Right cardiac atrium (tissue), 5 donors: ENCODE data around the gene PASK. TPM values are rescaled to one million over a fixed set of nuclear protein-coding genes. Genes with fewer than 3 reads are reported as not detected.
"Not testable (repeated sequence)": the region's sequence is repeated elsewhere in the genome, so short reads cannot be mapped to it uniquely, and the experiment has no call there.

Experiments used
- ATAC-seq, 2 donors: fragments of 200-7000 bp; cut with Tn5 transposase; one replicate each; pipeline versions ENCODE4 v1.8.0 to v1.9.1; 2020; ENCODE audit warnings: moderate library complexity in 2 of 2, mild to moderate bottlenecking in 1 of 2
- DNase-seq, 3 donors: peaks; one replicate each; pipeline ENCODE4 v3.0.0-alpha.2; 2020
- H3K27ac ChIP-seq: one replicate; pipeline ENCODE4 v1.5.1; 2013; ENCODE audit warnings: mild to moderate bottlenecking, low read length, control low read depth, moderate library complexity
- H3K27me3 ChIP-seq: one replicate; pipeline ENCODE4 v1.6.1; 2013; ENCODE audit not compliant: control insufficient read depth, insufficient read depth
- H3K4me1 ChIP-seq: one replicate; pipeline ENCODE4 v1.6.1; 2013; ENCODE audit warnings: low read length; ENCODE audit not compliant: control insufficient read depth, insufficient read depth
- H3K4me3 ChIP-seq: one replicate; pipeline ENCODE4 v1.5.1; 2013; ENCODE audit warnings: low read length, control low read depth
- H3K9me3 ChIP-seq: one replicate; pipeline ENCODE4 v1.6.1; 2013; ENCODE audit warnings: low read length; ENCODE audit not compliant: control insufficient read depth
- WGBS: extraction: QIAGEN DNeasy Blood & Tissue Kit; methylation state at CpG from one replicate; pipeline ENCODE4 v1.1.7; 2013; 5-methylcytosine and 5-hydroxymethylcytosine counted together
- intact Hi-C, 4 donors: fragments of 100-400 bp; cut with DNase I; formaldehyde crosslinking; loops; one replicate each; pipeline versions ENCODE4 v1.11.0 to v1.14.0; 2022 to 2023
- long read RNA-seq, 4 donors: library from polyadenylated mRNA; unstranded; transcript quantifications; one replicate each; pipeline ENCODE4 v2.0.0, GENCODE V29; 2020 to 2021
- polyA plus RNA-seq: library from polyadenylated mRNA; stranded (reverse); fragments of 200-250 nt; gene quantifications from one replicate; pipeline ENCODE4 v1.2.3, GENCODE V29; 2013
- total RNA-seq, 4 donors: library from RNA; stranded (reverse); fragmentation: NEBNext Ultra II Directional; extraction: Animal tissue kit (Norgen Biotek cat#: 25700); gene quantifications; one replicate each; pipeline ENCODE4 v1.2.1, GENCODE V29; 2021
- donor health status: healthy with polysubstance abuse.
- donor health status: DM: no; HTN: yes; CAD: no.
- donor health status: DM: no; HTN: no; CAD: no.
- donor health status: DM: no; HTN: yes; CAD: no; lungs with severe emphysema.
- donor health status: DM: yes; HTN: yes; CAD: no.

PASK gene
- 1 to 10 TPM; 2.1 to 5.3 (median 3.4) TPM for total RNA-seq
- polyA plus RNA-seq, result 1.1 TPM
- long read RNA-seq, donor 1, full-length matches to known transcripts, result 2 of 2 reads
- long read RNA-seq, donor 1, partial matches to known transcripts, result 0 of 2 reads
- long read RNA-seq, donor 1, other reads (novel, unspliced or antisense), result 0 of 2 reads
- long read RNA-seq, donor 2, full-length matches to known transcripts, result 3 of 5 reads
- long read RNA-seq, donor 2, partial matches to known transcripts, result 1 of 5 reads
- long read RNA-seq, donor 2, other reads (novel, unspliced or antisense), result 1 of 5 reads
- long read RNA-seq, donor 3, full-length matches to known transcripts, result 1 of 3 reads
- long read RNA-seq, donor 3, partial matches to known transcripts, result 1 of 3 reads
- long read RNA-seq, donor 3, other reads (novel, unspliced or antisense), result 1 of 3 reads
- long read RNA-seq, donor 4, full-length matches to known transcripts, result 3 of 3 reads
- long read RNA-seq, donor 4, partial matches to known transcripts, result 0 of 3 reads
- long read RNA-seq, donor 4, other reads (novel, unspliced or antisense), result 0 of 3 reads

- H3K4me1 ChIP-seq, result peaks cover 3% of the 10 kb centered on the region
- no peaks in the 10 kb centered on the region for H3K27me3 ChIP-seq
- DNase-seq (peak; percentile 94 to 97 (median 95)), ATAC-seq (peak; percentile 96 to 97)
- WGBS, result under 1% methylated on average over 88 of the region's 88 CpGs
- intact Hi-C loops, result no loop called here
- H3K4me3 ChIP-seq, result peak within 1 kb of the TSS; percentile 99
- H3K9me3 ChIP-seq, result no peaks in the 10 kb centered on the region
- H3K27ac ChIP-seq, result no peak within 1 kb of the TSS
These were observed at the start of gene PASK for GRCh38 chr2:241148891-241149674. TSS of gene PASK (minus strand) at chr2:241149472. CDS start at chr2:241143032, 6,440 bp downstream.

GRCh38 chr2:241198381-241199279, 49.4 kb upstream of the PASK start:
- no peak overlapping the region for H3K27ac ChIP-seq
- no peaks in the 10 kb centered on the region for H3K9me3 ChIP-seq
- no peaks in the 10 kb centered on the region for H3K4me1 ChIP-seq
- intact Hi-C loops, result no loop called here
- 79% methylated on average over 27 of the region's 27 CpGs for WGBS
- H3K4me3 ChIP-seq, result no peak overlapping the region
- no peaks in the 10 kb centered on the region for H3K27me3 ChIP-seq
- DNase-seq (peak; percentile 1 to 38 (median 35)), ATAC-seq (no peak)

- Histone ChIP-seq H3K27ac (no peak overlapping the region), H3K4me1 (no peaks in the 10 kb centered on the region), H3K27me3 (no peaks in the 10 kb centered on the region), H3K4me3 (no peak overlapping the region), H3K9me3 (no peaks in the 10 kb centered on the region)
- no peak for ATAC-seq
- 92% methylated on average over 6 of the region's 6 CpGs for WGBS
- intact Hi-C loops, result no loop called here
- DNase-seq, result peak in 2 of 3 donors; percentile 6 to 31
These were observed 48.7 kb upstream of the PASK start for GRCh38 chr2:241197947-241198346.

- intact Hi-C loops, result not testable (repeated sequence)
These were observed 48.0 kb upstream of the PASK start for GRCh38 chr2:241197246-241197645.

GRCh38 chr2:241195506-241196130, 46.3 kb upstream of the PASK start:
- Histone ChIP-seq H3K27ac (no peak overlapping the region), H3K27me3 (no peaks in the 10 kb centered on the region), H3K4me1 (no peaks in the 10 kb centered on the region), H3K4me3 (no peak overlapping the region), H3K9me3 (no peaks in the 10 kb centered on the region)
- intact Hi-C loops, result no loop called here
- ATAC-seq, result no peak
- peak; percentile 9 to 39 (median 22) for DNase-seq
- 86% methylated on average over 18 of the region's 18 CpGs for WGBS

More at GRCh38 chr2:241197246-241197645, 48.0 kb upstream of the PASK start:
- WGBS, result 95% methylated on average over 14 of the region's 14 CpGs
- DNase-seq, result peak in 2 of 3 donors; percentile 4 to 10
- not testable (repeated sequence) for H3K4me1 ChIP-seq, ATAC-seq, H3K4me3 ChIP-seq, H3K27ac ChIP-seq, H3K9me3 ChIP-seq, H3K27me3 ChIP-seq

GRCh38 chr2:241194811-241195210, 45.5 kb upstream of the PASK start:
- H3K27me3 ChIP-seq, result no peaks in the 10 kb centered on the region
- H3K4me1 ChIP-seq, result no peaks in the 10 kb centered on the region
- peak in 1 of 3 donors; percentile 12 for DNase-seq
- no peaks in the 10 kb centered on the region for H3K9me3 ChIP-seq
- no peak overlapping the region for H3K4me3 ChIP-seq
- intact Hi-C loops, result no loop called here
- 73% methylated on average over 9 of the region's 9 CpGs for WGBS
- no peak for ATAC-seq
- H3K27ac ChIP-seq, result no peak overlapping the region

- H3K4me1 ChIP-seq, result no peaks in the 10 kb centered on the region
- WGBS, result 82% methylated on average over 8 of the region's 8 CpGs
- H3K4me3 ChIP-seq, result no peak overlapping the region
- no peak overlapping the region for H3K27ac ChIP-seq
- H3K27me3 ChIP-seq, result no peaks in the 10 kb centered on the region
- no peaks in the 10 kb centered on the region for H3K9me3 ChIP-seq
- ATAC-seq (no peak), DNase-seq (no peak)
- intact Hi-C loops, result no loop called here
These were observed 44.0 kb upstream of the PASK start for GRCh38 chr2:241193271-241193670.

GRCh38 chr2:241191081-241191480, 41.8 kb upstream of the PASK start:
- Histone ChIP-seq H3K4me1 (no peaks in the 10 kb centered on the region), H3K4me3 (no peak overlapping the region), H3K27ac (no peak overlapping the region), H3K27me3 (no peaks in the 10 kb centered on the region), H3K9me3 (no peaks in the 10 kb centered on the region)
- intact Hi-C loops, result no loop called here
- ATAC-seq, result no peak
- 78% methylated on average over 14 of the region's 14 CpGs for WGBS
- DNase-seq, result peak in 1 of 3 donors; percentile 32

- no peaks in the 10 kb centered on the region for H3K9me3 ChIP-seq
- peak in 1 of 2 donors; percentile 7 for ATAC-seq
- no peaks in the 10 kb centered on the region for H3K4me1 ChIP-seq
- H3K27ac ChIP-seq, result no peak overlapping the region
- intact Hi-C loops, result no loop called here
- no peak overlapping the region for H3K4me3 ChIP-seq
- DNase-seq, result peak in 1 of 3 donors; percentile 41
- 87% methylated on average over 19 of the region's 19 CpGs for WGBS
- no peaks in the 10 kb centered on the region for H3K27me3 ChIP-seq
These were observed 41.2 kb upstream of the PASK start for GRCh38 chr2:241190291-241190981.

- H3K4me3 ChIP-seq, result no peak overlapping the region
- 82% methylated on average over 15 of the region's 15 CpGs for WGBS
- DNase-seq (peak in 1 of 3 donors; percentile 36), ATAC-seq (no peak)
- no peak overlapping the region for H3K27ac ChIP-seq
- H3K27me3 ChIP-seq, result no peaks in the 10 kb centered on the region
- H3K4me1 ChIP-seq, result no peaks in the 10 kb centered on the region
- H3K9me3 ChIP-seq, result no peaks in the 10 kb centered on the region
- intact Hi-C loops, result no loop called here
These were observed 40.6 kb upstream of the PASK start for GRCh38 chr2:241189856-241190201.
